ENCODE measurements around the gene SPINT1.

The SPINT1 gene

GRCh38 chr15:40863660-40864270 is 19.9 kb downstream of the SPINT1 start:
- DNase-seq: no peak

- DNase-seq: no peak
Observed at GRCh38 chr15:40867199-40867598, 23.4 kb downstream of the SPINT1 start.

- no peak for DNase-seq
Observed at GRCh38 chr15:40869686-40870085, 25.8 kb downstream of the SPINT1 start.

- no peak for DNase-seq
Observed at GRCh38 chr15:40870716-40871115, 26.9 kb downstream of the SPINT1 start.

- no peak for DNase-seq
Observed at GRCh38 chr15:40871749-40872617, 28.1 kb downstream of the SPINT1 start.

GRCh38 chr15:40872791-40873693 is 29.2 kb downstream of the SPINT1 start:
- no peak for DNase-seq

- DNase-seq: peak; percentile 69
Observed at GRCh38 chr15:40873694-40874561, 30.1 kb downstream of the SPINT1 start, which contains the start of gene RHOV. Gene RHOV, minus strand, starts transcription at chr15:40874234. Its CDS starts 95 bp downstream, at chr15:40874139.

- peak; percentile 72 for DNase-seq
Observed at GRCh38 chr15:40875991-40876730, 32.3 kb downstream of the SPINT1 start.

GRCh38 chr15:40877694-40878093 is 33.8 kb downstream of the SPINT1 start:
- DNase-seq: peak; percentile 45

- DNase-seq: peak; percentile 58
Observed at GRCh38 chr15:40878785-40879184, 34.9 kb downstream of the SPINT1 start.

- no peak for DNase-seq
Observed at GRCh38 chr15:40879609-40880008, 35.8 kb downstream of the SPINT1 start.

GRCh38 chr15:40881351-40881750 is 37.5 kb downstream of the SPINT1 start:
- DNase-seq: no peak

GRCh38 chr15:40886586-40886985 is 42.7 kb downstream of the SPINT1 start:
- no peak for DNase-seq

GRCh38 chr15:40889112-40889511 is 45.3 kb downstream of the SPINT1 start:
- DNase-seq: no peak

GRCh38 chr15:40891138-40891537 is 47.3 kb downstream of the SPINT1 start:
- no peak for DNase-seq

GRCh38 chr15:40891810-40892446 is 48.1 kb downstream of the SPINT1 start:
- DNase-seq: peak; percentile 53

GRCh38 chr15:40892447-40893012 is 48.7 kb downstream of the SPINT1 start:
- DNase-seq: no peak

- DNase-seq: no peak
Observed at GRCh38 chr15:40893019-40893670, 49.3 kb downstream of the SPINT1 start.

- peak; percentile 95 for DNase-seq
Observed at GRCh38 chr15:40893733-40894680, 50.2 kb downstream of the SPINT1 start, which contains the start of gene VPS18. Gene VPS18, plus strand, starts transcription at chr15:40894450. Its CDS starts 319 bp downstream, at chr15:40894769.

Measured in EL (cell line).